Fibroblast of upper back skin (primary cell): ENCODE measurements around the gene ST6GALNAC6.

Experiments used
- DNase-seq: peaks from one replicate; pipeline ENCODE4 v3.0.0-alpha.2; 2013

Gene ST6GALNAC6

DNA sequence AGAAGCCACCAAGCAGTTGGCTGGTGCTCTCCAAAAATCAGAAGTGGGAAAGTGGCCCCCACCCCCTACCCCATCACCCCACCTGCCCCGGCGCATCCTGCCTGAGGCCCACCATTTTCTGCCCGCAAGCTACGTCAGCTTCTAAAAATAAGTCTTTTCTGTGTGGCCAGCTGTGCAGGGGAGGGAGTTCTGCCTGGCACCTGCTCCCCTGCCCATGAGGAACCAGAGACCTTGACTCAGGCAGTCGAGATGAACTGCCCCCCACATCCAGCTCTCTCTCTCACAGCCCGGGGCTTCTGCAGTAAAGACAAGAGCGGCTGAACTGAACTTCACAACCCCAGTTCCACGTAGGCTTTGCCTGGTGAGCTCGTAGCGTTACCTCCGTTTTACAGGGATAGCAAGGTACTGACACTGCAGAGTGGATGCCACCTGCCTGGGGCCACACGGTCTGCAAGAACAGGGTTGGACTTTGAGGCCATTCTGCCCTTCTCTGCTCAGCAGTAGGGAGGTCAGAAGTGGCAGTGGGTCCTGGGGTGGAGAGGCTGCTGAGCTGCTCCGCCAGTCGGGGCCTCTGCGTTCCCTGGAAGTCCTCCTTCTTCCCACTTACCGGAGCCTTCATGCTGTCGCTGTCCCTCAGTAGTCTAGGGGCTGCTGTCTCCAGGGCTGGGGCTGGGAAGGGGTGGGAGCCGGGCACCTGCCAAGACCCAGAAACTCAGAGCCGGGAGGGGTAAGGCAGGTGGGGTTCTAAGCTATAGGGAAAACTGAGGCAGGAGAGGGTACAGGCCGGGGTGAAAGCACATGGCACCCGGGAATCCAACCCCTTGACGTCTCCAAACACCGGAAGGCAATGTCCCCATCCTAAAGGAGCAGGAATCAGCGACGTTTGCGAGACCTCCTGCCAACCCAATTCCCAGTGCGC is 16.7 kb upstream of the ST6GALNAC6 start:
- DNase-seq: no peak

DNA sequence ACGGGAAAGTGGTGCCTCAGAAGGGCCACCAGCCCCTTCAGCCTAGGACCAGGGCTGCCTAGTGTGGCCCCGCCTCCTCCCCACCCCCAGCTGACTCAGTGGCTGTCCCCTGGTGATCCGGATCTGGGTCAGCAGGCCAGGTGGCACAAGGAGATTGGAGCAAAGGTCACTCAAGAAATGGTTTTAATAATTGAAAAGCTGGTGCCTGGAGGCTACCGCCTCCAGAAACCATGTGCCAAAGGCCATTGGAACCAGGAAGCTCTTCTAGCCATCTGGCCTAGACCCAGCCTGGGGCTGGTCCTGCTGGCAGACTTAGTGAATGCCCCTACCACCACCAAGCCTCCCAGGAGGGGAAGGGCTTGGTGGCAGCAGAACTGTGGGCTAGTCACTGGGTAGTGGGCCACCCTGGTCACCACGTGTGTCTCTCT is 15.9 kb upstream of the ST6GALNAC6 start:
- no peak for DNase-seq

DNA sequence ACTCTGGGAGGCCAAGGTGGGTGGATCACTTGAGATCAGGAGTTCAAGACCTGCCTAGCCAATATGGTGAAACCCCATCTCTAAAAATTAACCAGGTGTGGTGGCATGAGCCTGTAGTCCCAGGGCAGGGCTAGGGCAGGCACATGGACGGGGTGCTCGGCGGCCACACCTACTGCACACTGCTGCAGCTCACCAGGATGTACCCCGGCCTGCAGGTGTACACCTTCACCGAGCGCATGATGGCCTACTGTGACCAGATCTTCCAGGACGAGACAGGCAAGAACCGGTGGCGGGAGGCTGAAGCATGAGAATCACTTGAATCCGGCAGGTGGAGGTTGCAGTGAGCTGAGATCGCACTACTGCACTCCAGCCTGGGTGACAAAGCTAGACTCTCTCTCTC is 14.3 kb upstream of the ST6GALNAC6 start:
- DNase-seq: no peak

DNA sequence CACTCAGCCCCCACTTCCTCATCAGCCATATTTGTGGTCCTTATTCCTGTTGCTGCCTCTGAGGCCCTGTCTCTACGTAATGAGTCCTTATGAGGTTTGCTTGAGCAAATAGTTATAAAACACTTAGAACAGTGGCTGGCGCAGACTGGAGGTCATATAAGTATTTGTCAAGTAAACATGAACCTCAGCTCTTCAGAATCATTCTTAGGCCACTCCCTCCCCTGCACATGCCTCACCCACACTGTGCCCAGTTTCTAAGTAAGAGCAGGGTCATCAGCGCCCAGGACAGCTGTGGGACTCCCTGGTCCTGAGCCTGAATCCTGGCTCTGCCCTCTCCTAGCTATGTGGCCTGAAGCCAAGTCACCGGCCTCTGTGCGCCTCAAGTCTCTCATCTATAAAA is 13.5 kb upstream of the ST6GALNAC6 start:
- DNase-seq: no peak

DNA sequence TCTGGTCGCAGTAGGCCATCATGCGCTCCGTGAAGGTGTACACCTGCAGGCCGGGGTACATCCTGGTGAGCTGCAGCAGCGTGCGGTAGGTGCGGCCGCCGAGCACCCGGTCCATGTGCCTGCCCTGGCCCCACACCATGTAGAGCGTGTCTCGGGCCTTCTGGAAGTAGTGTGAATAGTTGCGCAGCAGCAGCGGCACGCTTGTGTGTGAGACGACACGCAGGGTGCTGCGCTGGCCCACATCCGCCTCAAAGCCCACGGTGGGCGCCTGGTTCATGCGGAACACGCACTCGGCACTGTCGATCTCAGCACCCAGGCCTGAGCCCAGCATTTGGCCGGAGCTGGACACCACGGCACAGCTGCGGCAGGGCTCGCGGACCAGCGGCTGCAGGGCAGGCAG is 12.9 kb upstream of the ST6GALNAC6 start:
- no peak for DNase-seq

DNA sequence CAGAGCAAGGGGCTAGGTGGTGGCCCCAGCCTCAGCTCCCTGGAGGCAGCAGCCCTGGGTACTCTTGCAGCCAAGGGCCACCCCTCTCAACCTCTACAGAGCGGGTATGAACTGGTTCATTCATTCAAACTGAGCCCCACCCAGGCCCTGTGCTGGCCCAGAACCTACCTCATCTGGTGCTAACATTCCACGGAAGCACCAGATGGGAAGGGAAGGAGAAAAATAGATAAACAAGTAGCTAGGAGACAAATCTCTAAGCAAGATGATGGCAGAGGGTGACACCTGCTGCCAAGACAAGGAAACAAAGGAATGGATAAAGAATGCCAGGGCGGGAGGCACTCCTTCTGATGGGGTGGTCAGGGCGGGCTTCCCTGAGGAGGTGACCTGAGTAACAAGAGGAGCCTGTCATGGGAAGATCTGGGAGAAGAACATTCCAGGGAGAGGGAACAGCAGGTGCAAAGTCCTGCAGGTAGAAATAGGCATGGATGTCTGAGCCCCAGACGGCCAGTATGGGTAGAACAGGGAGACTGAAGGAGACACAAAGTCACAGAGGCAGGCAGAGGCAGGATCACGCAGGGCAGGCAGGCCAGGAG is 11.3 kb upstream of the ST6GALNAC6 start:
- DNase-seq: no peak

DNA sequence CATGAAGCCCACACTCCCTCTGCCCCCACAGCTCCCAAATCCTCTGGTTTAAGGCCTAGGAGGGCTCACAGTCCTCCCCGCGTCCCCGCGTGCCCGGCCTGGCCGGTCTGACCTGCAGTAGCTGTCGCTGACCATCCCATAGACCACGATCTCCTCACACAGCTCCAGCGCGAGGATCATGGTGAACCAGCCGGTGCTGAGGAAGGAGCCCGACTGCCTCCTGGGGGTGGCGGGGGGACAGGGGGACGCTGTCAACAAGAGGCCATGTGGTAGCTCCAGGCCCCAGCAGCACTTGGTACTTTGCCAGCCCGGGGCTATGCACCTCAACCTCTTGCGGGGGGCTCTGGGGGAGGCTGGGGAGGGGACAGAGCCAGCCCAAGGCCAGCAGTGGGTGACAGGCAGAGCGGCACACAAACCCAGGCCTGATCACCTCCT is 10.5 kb upstream of the ST6GALNAC6 start:
- DNase-seq: no peak

DNA sequence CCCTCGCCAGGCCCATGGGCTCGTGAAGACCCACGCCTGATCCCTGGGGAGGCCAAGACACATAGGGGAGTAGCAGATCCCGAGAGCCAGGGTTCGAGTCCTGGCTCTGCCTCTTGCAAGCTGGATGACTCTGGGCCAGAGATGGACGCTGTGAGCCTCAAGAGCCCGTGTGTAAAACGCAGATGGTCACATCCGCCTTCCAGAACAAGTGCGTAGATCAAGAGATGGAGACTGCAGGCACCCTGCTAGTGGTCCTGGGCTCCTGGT is 9.2 kb upstream of the ST6GALNAC6 start:
- no peak for DNase-seq

DNA sequence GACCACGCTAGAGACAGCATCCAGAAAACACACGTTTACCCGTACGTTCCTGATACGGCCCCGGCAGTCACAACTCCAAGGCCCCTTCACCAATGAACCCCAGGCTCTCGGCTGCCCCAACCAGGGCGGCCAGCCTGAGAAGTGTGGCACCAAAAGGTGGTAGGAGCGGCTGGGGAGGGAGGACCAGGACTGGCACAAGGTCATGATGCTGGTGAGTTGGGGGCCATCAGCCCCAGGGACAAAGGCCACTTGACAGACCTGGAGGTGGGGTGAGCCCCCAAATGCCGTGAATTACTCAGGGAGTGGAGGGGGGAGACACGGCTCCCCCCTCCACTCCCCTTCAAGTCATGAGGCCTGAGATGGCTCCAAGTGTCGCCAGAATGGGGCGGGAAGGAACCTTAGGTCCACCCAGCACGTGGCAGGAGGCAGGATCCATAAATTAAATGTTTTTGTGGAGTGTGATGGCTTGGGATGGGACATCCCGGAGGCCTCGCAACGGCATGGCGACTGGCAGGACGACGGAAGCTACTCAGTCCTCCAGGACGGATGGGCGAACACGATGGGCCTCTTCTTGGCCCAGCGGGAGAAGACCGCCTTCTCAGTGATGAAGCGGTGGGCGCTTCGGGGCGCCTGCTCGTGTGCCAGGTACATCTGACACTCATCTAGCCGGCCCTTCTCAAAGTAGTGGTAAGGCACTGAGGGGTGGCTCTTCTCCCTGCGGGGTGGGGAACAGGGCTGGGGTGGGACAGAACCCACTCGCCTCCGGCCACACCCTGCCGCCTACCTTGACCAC is 8.7 kb upstream of the ST6GALNAC6 start:
- DNase-seq: no peak

DNA sequence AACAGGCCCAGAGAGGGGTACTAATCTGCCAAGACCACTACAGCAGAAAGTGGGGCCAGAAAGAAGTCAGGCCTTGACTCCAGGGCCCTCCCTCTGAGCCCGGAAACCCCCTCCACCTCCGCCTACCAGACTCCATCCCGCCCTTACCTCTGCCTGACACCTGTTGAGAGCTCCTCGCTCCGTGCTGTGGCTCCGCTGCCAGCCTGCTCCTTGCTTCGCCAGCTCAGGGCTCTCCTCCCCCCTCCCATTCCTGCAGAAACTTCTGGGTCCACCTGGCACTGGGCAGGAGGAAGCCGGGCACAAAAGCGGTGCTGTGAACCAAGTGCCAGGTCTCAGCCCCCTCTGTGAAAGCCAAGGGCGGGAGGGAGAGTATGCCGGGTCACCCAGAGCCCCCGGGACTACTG is 6.4 kb upstream of the ST6GALNAC6 start:
- DNase-seq: no peak

DNA sequence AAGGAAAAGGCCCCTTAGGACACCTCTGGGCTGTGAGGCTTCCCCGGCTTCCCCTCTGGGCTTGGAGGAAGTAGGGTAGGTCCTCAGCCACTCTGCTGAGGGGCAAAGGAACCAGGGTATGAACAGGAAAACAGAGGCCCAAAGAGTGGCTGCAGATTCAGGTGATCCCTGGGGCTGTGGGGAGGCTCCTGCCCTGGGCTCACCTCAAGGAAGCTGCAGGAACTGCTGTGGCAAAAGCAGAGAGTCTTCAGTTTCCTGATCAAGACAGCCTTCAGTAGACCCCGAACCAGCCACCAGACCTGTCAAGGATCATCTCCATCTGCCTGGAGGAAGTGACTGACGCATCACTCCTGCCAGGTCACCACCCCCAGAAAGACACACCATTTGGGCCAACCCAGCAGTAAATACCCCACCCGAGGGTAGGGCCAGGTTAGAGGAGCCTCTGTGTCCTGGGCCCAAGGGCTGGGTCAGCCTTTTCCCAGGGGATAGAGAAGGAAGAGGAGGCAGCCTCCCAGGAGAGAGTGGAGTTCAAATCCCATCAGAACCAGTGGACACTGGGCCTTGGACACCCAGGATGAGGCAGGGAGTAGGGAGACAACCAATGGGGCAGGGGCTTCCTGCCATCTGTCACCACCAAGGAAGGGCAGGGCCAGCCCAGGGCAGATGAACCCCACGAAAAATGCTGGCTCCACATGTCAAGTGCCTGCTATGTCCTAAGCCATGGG is 5.8 kb upstream of the ST6GALNAC6 start:
- DNase-seq: no peak

DNA sequence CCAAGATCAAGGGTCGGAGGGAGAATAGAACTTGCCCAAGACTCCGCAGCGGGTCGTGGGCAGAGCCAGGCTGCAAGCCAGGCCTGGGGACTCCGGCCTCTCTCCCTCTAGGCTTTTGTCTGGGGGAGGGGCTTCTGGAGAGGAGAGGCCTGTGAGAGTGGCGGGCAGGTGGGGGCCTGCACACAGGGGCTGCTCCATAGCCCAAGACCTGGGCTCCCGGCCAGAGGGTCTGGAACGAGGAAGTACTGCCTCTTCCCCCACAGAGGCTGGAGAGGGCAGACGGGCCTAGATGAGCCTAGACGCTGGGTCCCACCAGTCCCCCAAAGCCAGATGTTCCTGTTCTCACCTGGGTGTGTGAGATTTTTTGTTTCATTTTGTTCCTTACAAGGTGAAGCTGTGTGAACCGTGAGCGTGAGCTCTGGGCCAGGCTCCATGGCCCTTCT is 5.2 kb upstream of the ST6GALNAC6 start:
- no peak for DNase-seq

DNA sequence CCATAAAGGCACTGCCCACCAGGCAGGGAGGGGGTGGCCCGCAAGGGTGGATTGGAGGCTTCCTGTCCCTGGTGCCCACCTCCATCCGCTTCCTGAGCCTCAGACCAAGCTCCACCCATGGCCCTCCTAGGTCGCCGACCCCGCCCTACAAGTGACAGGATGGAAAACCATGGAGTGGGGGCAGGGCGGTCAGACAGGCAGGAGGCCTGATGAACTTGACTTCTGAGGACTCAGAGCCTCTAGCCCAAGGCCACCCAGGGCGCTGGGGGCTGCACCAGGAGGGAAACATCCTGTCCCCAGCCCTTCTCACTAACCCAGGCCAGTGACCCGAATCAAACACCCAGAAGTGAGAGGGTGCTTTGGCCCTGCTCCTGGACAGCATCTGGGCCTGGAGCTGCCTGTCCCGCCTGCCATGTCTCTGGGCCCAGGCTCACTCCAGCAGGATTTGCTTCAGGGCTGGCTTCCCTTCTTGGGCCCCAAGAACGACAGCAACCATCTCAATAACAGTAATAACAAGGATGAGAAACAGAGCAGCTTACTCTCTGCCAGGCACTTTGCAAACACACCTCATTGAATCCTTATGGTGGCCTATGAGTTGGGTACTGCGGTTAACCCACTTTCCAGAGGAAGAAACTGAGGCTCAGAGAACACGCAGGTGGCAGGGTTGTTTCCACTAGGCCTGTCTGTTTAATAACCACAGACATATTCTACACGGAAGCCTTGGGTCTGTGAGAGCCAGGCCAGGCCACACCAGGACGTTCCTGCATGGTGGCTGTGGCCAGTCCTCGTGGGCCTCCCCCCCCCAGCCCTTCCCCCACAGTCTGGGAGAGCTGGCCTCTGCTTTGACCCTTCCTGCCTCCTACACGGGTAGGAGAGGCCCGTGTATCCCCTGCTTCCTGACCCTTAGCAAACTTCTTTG is 4.4 kb upstream of the ST6GALNAC6 start:
- DNase-seq: no peak

DNA sequence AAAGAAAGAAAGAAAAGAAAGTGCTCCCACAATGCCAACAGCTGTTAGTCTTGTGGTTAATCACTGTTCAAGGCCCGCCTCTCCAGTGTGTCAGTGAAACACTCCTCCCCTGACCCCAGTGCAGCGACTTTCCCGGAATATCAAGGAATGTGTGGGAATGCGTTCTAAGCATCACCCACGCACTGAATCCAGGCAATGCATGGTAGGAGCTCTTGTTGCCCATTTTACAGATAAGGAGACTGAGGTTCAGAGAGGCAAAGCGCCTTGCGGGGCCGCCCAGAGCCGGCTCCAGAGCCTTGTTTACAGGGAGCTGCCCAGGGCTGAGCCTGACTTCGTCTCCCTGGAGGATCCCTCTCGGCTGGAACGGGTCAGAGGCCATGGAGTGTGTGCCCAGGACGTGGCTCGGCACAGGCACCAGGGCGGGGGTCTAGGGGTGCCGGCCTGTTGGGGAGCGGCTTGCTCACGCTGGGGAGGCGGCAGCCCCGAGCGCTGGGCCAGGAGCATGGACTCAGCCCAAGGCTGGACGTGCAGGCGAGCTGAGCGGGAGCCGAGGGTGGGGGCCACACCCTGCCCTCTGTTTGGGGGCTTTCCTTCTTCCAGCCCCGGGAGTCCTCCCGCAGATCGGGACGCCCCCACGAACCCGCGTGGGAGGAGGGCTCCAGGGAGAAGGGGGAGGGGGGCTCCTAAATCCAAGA is 823 bp downstream of the ST6GALNAC6 start:
- peak; percentile 85 for DNase-seq

DNA sequence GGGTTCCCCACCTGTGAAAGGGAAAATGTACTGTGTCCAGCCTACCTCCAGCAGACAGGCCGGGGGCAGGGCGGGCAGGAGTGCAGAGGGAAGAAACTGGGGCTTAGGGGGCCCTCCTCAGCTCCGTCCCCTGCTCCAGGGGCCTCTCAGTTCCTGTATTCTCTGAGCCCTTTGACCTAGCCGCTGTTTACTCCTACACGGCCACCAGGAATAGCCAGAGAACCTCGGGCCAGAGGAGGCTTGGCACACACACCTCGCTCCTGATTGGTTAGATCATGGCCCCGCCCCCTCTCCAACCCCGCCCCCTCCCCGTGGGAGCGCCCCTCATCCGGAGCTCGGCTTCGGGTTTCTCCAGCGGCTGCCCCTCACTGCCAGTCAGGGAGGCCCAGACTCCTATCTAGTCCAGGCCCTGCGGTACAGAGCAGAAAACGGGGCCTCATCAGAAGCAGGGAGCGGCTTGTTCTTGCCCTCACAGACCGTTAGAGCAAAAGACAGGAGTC is 2.2 kb downstream of the ST6GALNAC6 start:
- peak; percentile 72 for DNase-seq

DNA sequence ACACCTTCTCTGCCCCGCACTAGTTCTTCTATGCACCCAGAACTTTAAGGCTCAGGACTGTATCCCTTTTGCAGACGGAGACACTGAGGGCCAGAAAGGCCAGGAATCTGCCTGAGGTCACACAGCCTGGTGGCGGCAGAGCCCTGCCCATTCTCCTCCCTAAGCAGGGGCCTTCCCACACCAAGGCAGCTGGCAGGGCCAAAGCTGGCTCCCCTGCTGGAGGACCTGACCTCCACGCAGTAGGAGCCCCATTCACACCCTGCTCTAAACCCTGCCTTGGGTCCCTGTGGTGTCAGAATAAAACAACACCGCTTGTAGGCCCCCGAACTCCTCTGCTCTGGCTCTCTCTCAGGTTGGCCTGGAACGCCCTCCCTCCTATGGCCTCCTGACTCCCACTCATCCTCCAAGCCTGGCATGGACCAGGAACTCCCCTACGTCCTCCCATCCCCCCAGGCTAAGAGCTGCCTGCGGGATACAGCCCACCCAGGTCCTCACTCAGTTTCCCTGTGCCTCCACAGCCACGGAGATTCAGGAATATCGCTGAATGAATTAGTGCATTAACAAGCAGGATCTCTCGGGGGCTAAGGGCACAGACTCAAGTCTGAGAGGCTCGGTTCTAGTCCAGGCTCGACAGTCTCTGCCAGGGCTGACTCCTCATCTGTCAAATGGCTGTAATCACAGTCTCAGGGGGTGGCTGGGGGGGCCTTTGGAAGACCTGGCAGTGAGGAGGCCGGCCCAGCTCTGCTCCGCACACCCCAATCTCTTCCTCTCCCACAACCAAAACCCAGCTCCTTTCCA is 2.8 kb downstream of the ST6GALNAC6 start:
- DNase-seq: no peak

DNA sequence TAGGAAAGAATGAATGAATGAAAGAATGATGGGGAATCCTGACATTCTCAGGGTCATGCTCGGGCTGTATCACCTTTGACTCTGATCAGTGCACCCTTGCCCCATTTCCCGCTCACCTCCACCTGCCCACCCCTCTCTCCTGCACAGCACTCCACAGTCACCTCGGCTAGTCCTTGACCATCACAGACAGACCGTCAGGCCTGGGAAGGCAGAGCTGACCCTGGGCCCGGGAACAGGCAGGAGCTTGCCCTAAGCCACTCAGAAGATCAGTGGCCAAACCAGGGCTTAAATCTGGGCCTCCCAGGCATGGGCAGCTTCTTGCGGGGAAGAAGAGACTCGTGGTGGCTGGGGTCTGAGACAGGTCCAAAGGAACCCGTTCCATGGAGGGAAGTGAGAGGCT is 3.6 kb downstream of the ST6GALNAC6 start:
- DNase-seq: no peak

DNA sequence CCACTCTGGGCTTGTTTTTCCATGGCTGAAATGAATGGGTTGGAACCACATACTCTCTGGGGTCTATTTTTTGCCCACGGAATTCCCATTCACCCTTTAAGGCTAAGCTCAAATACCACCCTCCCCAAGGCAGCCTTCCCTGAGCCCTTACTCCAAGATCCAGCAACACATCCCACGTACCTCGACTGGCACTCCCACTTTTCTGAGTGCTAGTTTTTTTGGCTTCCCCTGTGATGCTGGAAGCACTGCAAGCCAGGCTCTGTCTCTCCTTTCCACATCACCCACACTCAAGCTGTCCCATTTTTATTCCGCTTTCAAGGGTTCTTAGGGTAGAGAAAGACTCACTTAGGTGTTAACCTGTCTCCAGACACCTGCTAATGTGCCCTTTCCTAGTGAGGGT is 6.0 kb downstream of the ST6GALNAC6 start:
- DNase-seq: no peak

DNA sequence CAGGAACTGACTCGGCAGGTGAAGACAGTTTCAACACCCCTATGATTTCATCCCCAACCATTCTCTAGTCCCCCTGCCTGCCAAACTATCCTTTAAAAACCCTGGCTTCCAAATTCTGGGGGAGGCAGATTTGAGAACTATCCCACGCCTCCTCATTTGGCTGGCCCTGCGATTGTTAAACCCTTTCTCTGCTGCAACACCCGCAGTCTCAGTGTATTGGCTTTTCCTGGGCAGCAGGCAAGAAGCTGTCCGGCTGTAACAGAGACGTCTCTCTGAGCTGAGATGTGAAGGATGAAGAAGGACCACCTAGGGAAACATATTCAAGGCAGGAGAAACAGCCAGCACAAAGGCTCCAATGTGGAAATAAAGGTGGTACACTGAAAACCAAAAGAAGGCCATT is 6.6 kb downstream of the ST6GALNAC6 start:
- DNase-seq: no peak

DNA sequence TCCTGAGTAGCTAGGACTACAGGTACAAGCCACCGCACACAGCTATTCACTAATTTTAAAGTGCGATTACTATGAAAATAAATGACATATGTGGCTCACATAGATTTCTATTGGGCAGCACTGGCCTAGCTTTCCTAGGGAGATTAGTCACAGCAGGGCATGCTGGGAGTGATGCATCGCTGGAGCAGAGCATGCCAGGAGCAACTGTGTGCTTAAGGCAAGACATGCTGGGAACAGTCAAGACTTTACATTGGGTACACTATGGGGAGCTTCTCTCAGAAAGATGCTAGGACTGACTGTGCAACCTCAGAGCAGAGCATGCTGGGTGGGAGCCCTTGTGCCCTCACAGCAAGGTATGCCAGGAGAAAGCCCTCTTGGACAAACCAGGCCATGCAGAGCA is 9.3 kb downstream of the ST6GALNAC6 start:
- DNase-seq: no peak
